Panc1 (cell line): ENCODE results near the gene RYR3. TPM values are rescaled to one million over a fixed set of nuclear protein-coding genes. Genes with fewer than 3 reads are reported as not detected.

Experiments
- ATAC-seq: fragments of 200-7000 bp; cut with Tn5 transposase; 2 replicates; pipeline ENCODE4 v1.9.1; 2020; ENCODE audit warnings: mild to moderate bottlenecking, moderate library complexity
- BruUV-seq: library from RNA; stranded (reverse); fragments of 400-500 nt; replicated peaks from 2 replicates; lab custom pipeline; 2021; lab: Mats Ljungman, UMichigan
- CTCF ChIA-PET: fragments of 300-600 bp; sonication (Branson Sonifier 250); formaldehyde crosslinking; loops from one replicate; lab custom pipeline; 2022; ENCODE audit warnings: antibody characterized with exemption; lab: Charles Lee
- POLR2A ChIA-PET: fragments of 300-600 bp; sonication (Branson Sonifier 250); formaldehyde crosslinking; loops from one replicate; lab custom pipeline; 2022; ENCODE audit warnings: antibody characterized with exemption; lab: Charles Lee
- DNase-seq: peaks from one replicate; pipeline ENCODE4 v3.0.0-alpha.2; 2010; ENCODE audit warnings: low read depth, low spot score
- H3K27ac ChIP-seq: 2 replicates; pipeline ENCODE4 v1.5.1; 2011; ENCODE audit warnings: mild to moderate bottlenecking, low read length, inconsistent platforms
- H3K27me3 ChIP-seq: fragments of 200-500 bp; sonication (Bioruptor generic); 2 replicates; pipeline ENCODE4 v1.6.0; 2014; ENCODE audit warnings: low read length, inconsistent platforms; ENCODE audit not compliant: control insufficient read depth, insufficient read depth
- H3K36me3 ChIP-seq: fragments of 200-500 bp; sonication (Bioruptor generic); 2 replicates; pipeline ENCODE4 v1.5.1; 2014; ENCODE audit warnings: inconsistent platforms, mild to moderate bottlenecking, low read length, moderate library complexity; ENCODE audit not compliant: control insufficient read depth, insufficient read depth
- H3K4me1 ChIP-seq: 2 replicates; pipeline ENCODE4 v1.5.1; 2011; ENCODE audit warnings: inconsistent platforms, mild to moderate bottlenecking, low read length, moderate library complexity; ENCODE audit not compliant: control insufficient read depth, insufficient read depth
- H3K4me3 ChIP-seq, 2 experiments: 2 replicates each; pipeline ENCODE4 v1.5.1; 2011 to 2012; ENCODE audit warnings: low read depth in 2 of 2, low read length in 2 of 2, mild to moderate bottlenecking in 2 of 2, inconsistent platforms in 1 of 2, moderate library complexity in 1 of 2
- H3K9me3 ChIP-seq: fragments of 200-500 bp; sonication (Bioruptor generic); 2 replicates; pipeline ENCODE4 v1.5.1; 2014; ENCODE audit warnings: low read depth, mild to moderate bottlenecking, inconsistent platforms, low read length, moderate library complexity; ENCODE audit not compliant: control insufficient read depth, insufficient read depth
- POLR2AphosphoS5 ChIP-seq: IDR thresholded peaks from 2 replicates; pipeline ENCODE4 v1.6.1; 2012; ENCODE audit warnings: mild to moderate bottlenecking, low read depth, low read length, moderate library complexity
- SIN3A ChIP-seq: IDR thresholded peaks from 2 replicates; pipeline ENCODE4 v1.6.1; 2012; ENCODE audit warnings: low read depth, mild to moderate bottlenecking, low read length, moderate library complexity, borderline replicate concordance; ENCODE audit not compliant: insufficient read depth
- TCF7L2 ChIP-seq: IDR thresholded peaks from 2 replicates; pipeline ENCODE4 v1.6.1; 2011; ENCODE audit warnings: mild to moderate bottlenecking, low read depth, low read length, inconsistent platforms
- in situ Hi-C: cut with HindIII; loops from 2 replicates; pipeline ENCODE4 v1.10.0; 2016; ENCODE audit warnings: low sequenced_read_pairs, low pct_unique_long_range_greater_than_20kb
- intact Hi-C: fragments of 100-400 bp; cut with micrococcal nuclease; formaldehyde crosslinking; loops from one replicate; pipeline ENCODE4 v1.10.0; 2022; ENCODE audit not compliant: unreplicated experiment
- total RNA-seq: library from RNA; stranded (reverse); gene quantifications from one replicate; pipeline ENCODE4 v1.2.1, GENCODE V29; 2021; ENCODE audit not compliant: unreplicated experiment
- TF ChIP-seq, protein P1 (sequence below): fragments of 450-650 bp; IDR thresholded peaks from 2 replicates; pipeline ENCODE4 v1.5.1; 2017; ENCODE audit warnings: mild to moderate bottlenecking
- TF ChIP-seq, protein P2 (sequence below), 2 experiments: IDR thresholded peaks; 2 replicates each; pipeline ENCODE4 v1.6.1; 2011 to 2012; ENCODE audit warnings: low read depth in 2 of 2, control low read depth in 1 of 2, low read length in 1 of 2, mild to moderate bottlenecking in 1 of 2, moderate library complexity in 1 of 2; ENCODE audit not compliant: insufficient read depth in 1 of 2

RYR3 gene
- total RNA-seq, 1 experiment from 2014 or later, result not detected

DNA sequence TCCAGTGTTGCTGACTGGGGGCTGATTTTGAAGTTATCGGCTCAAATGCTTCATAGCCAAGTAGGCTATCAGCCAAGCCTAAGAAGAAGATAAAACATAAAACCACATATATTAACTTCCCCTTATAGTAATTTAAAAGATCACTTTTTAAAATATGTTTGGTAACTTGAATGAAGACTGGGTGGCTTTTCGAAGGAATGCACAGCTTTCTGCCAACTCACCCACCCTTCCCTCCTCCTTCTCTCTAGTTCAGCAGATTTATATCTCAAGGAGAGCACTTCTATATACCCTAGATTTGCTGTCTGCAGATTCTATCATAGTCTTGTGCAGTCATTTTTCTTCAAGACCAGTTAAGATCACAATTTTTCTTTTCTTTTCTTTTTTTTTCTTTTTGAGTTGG is 468.1 kb downstream of the RYR3 start:
- Histone ChIP-seq H3K27ac (no peak overlapping the region), H3K9me3 (no peaks in the 10 kb centered on the region), H3K27me3 (peaks cover 5% of the 10 kb centered on the region), H3K36me3 (no peaks in the 10 kb centered on the region), H3K4me3 (no peak overlapping the region), H3K4me1 (no peaks in the 10 kb centered on the region)
- DNase-seq (no peak), ATAC-seq (no peak)
- intact Hi-C loops (no loop called here), in situ Hi-C loops (no loop called here)
- CTCF ChIA-PET, result no interaction called here
- TF ChIP-seq TCF7L2, result no peak
- TF ChIP-seq SIN3A, result no peak
- TF ChIP-seq, protein P1, sequence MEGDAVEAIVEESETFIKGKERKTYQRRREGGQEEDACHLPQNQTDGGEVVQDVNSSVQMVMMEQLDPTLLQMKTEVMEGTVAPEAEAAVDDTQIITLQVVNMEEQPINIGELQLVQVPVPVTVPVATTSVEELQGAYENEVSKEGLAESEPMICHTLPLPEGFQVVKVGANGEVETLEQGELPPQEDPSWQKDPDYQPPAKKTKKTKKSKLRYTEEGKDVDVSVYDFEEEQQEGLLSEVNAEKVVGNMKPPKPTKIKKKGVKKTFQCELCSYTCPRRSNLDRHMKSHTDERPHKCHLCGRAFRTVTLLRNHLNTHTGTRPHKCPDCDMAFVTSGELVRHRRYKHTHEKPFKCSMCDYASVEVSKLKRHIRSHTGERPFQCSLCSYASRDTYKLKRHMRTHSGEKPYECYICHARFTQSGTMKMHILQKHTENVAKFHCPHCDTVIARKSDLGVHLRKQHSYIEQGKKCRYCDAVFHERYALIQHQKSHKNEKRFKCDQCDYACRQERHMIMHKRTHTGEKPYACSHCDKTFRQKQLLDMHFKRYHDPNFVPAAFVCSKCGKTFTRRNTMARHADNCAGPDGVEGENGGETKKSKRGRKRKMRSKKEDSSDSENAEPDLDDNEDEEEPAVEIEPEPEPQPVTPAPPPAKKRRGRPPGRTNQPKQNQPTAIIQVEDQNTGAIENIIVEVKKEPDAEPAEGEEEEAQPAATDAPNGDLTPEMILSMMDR, result no peak
- no peak for TF ChIP-seq POLR2AphosphoS5
- TF ChIP-seq, protein P2, sequence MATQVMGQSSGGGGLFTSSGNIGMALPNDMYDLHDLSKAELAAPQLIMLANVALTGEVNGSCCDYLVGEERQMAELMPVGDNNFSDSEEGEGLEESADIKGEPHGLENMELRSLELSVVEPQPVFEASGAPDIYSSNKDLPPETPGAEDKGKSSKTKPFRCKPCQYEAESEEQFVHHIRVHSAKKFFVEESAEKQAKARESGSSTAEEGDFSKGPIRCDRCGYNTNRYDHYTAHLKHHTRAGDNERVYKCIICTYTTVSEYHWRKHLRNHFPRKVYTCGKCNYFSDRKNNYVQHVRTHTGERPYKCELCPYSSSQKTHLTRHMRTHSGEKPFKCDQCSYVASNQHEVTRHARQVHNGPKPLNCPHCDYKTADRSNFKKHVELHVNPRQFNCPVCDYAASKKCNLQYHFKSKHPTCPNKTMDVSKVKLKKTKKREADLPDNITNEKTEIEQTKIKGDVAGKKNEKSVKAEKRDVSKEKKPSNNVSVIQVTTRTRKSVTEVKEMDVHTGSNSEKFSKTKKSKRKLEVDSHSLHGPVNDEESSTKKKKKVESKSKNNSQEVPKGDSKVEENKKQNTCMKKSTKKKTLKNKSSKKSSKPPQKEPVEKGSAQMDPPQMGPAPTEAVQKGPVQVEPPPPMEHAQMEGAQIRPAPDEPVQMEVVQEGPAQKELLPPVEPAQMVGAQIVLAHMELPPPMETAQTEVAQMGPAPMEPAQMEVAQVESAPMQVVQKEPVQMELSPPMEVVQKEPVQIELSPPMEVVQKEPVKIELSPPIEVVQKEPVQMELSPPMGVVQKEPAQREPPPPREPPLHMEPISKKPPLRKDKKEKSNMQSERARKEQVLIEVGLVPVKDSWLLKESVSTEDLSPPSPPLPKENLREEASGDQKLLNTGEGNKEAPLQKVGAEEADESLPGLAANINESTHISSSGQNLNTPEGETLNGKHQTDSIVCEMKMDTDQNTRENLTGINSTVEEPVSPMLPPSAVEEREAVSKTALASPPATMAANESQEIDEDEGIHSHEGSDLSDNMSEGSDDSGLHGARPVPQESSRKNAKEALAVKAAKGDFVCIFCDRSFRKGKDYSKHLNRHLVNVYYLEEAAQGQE (IDR thresholded peaks at IDR 0.05; ENCODE audit: insufficient read depth in 1 of 2, low read depth in 2 of 2, low read length in 1 of 2), result no peak
- no TSS peak for BruUV-seq
- POLR2A ChIA-PET, result no interaction called here

DNA sequence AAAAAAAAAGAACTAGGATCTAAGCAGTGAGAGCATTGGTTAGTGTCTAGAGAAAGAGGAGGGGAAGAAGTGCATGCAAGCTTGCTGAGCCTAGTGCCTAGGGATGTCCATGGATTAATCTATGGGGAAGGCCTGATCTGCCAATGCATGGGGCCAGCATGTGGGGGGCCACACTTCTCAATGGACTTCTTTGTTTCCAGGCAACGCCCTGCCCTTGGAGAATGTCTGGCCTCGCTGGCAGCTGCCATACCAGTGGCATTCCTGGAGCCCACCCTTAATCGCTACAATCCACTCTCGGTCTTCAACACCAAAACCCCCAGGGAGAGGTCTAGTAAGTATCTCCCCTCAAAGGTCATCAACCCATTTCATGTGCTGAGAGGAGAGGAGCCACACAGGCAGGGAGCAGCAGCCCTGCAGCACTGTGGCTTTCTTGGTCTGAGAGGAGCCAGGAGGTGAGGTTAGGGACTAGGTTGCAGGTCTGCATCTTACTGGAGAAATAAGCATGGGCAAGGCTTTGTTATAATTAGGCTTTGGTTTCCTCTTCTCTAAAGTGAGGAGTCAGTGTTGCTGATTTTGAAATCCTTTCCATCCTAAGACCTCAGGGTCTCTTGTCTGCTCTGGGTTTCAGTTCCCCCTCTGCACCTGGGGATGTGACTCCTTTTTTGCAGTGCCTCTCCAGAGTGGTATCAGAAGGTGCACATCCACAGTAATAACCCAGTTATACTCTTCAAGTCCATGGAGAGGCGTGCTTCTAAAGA is 469.4 kb downstream of the RYR3 start:
- ATAC-seq (no peak), DNase-seq (no peak)
- H3K36me3 ChIP-seq, result no peaks in the 10 kb centered on the region
- in situ Hi-C loops (no loop called here), intact Hi-C loops (no loop called here)
- ChIA-PET POLR2A (no interaction called here), CTCF (no interaction called here)
- BruUV-seq, result no TSS peak
- H3K27me3 ChIP-seq, result peaks cover 2% of the 10 kb centered on the region
- no peak overlapping the region for H3K4me3 ChIP-seq
- no peak overlapping the region for H3K27ac ChIP-seq
- H3K4me1 ChIP-seq, result no peaks in the 10 kb centered on the region
- TF ChIP-seq, protein P1, result no peak
- TF ChIP-seq SIN3A (no peak), TCF7L2 (no peak), POLR2AphosphoS5 (no peak)
- TF ChIP-seq, protein P2 (IDR thresholded peaks at IDR 0.05; ENCODE audit: insufficient read depth in 1 of 2, low read depth in 2 of 2, low read length in 1 of 2), result no peak
- H3K9me3 ChIP-seq, result no peaks in the 10 kb centered on the region
